Activated CD4-positive, alpha-beta T cell treated with anti-CD3 and anti-CD28 coated beads, Interleukin-2, amount 50 U/mL, for 4 hours (primary cell): ENCODE data around the gene FGF22.
"Not testable (repeated sequence)": the region's sequence is repeated elsewhere in the genome, so short reads cannot be mapped to it uniquely, and the experiment has no call there.

Experiments used
- DNase-seq, 2 experiments: peaks; one replicate each; pipeline ENCODE4 v3.0.0-alpha.2; 2020

FGF22 gene

DNA sequence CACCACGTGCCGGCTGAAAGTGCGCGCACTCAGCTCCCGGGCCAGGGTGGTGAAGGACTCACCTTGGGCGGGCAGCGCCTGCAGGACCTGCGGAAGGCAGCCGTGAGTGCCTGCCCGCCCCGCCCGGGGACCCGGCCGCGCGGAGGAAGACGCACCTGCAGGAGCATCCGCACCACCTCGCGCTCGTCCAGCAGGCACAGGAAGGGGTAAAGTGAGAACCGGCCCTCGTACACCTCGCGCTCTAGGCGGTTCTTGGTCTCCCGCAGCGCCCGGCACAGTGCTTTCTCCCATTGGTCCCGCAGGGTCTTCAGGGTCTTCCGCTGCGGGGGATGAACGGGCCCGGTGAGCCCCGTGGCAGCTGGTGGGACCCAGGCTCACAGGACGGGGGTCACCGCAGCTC lies 17.0 kb upstream of the FGF22 start:
- DNase-seq, result no peak

DNA sequence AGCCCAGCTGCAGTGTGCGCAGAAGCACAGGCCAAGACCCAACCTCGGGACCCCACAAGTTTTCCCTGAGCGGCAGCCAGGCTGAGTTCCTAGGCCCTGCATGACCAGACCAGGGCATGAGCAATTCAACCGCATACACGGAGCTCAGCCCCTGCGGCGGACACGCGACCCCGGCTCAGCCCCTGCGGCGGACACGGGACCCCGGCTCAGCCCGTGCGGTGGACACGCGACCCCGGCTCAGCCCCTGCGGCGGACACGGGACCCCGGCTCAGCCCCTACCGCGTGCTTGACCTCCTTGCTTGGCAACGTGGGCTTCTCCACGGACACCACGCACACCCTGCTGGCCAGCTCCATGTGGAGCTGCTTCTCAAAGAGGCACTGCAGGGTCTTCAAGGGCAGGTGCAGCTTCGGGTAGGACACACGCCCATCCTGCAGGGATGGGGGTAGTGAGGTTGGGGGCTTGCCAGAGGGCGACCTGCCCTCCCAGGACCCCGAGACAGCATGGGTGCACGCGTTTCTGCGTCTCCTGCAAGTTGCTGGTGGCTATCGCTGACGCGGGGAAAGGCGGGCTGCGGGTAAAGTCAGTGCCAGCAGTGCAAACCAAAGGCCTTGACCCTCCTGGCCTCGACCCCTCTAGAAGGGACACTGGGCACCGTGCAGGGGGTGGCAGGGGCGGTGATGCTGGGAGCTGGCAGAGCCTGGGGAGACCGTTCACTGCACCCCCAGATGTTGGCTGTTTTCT lies 16.3 kb upstream of the FGF22 start:
- no peak for DNase-seq

DNA sequence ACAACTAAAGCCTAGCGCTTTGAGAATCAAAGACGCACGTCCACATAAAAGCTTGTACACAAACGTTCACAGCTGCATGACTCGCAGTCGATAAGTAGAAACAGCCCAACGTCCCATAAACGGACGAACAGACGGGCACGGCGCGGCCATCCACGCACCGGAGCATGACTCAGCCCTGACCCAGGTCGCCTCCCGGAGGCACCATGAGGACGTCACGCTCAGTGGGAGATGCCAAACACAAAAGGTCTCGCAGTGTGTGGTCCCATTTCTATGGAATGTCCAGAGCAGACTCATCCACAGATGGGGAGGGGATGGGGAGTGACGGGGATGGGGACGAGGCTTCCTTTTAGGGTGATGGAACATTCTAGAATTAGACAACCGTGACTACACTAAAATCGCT lies 15.7 kb upstream of the FGF22 start:
- DNase-seq, result no peak

DNA sequence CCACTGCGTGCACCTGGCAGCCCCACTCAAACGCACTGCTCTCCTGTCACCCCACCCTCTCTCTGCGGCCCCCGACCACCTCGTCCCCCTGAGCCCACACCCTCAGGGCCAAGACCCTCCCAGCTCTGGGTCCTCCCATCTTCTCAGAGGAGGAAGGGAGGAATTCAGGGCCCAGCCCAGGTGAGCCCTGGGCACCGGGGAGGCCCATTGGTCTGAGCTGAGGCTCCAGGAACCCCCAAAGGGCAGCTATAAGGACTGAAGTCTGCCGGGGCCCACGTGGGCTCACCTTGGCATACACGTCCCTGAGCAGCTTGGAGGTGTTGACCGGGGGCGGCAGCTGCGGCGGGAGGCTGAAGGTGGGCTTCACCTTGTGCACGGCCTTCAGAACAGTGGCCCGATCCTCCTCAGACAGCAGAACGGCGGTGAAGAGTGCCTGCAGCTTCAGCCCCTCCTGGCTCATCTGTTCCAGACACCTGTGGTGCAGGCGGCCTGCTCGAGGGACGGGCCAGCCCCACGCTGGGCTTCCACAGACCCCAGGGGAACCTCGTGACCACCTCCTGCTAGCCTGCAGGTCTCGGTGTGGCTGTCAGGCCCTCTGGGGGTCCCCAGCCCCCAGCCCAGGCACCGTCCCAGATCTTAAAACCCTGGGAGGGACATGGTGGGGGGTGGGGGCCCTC lies 15.1 kb upstream of the FGF22 start:
- no peak for DNase-seq

DNA sequence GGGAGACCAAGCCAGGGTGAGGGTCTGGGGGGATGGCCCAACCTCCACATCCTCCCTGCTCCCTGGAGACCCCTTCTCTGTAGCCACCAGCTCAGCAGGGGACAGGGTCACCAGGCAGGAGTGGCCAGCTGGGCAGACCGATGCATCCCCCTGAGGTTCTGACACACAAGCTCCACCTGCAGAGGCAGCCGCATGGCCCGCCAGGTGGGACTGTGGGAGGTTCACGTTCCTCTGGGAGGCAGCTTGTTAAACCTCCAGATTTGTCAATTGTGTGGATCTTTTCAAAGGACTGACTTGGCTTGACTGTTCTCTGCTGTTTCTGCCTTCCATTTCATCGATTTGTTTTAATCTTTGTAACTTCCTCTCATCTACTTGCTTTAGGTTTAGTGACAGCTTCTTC lies 14.4 kb upstream of the FGF22 start:
- DNase-seq, result no peak

DNA sequence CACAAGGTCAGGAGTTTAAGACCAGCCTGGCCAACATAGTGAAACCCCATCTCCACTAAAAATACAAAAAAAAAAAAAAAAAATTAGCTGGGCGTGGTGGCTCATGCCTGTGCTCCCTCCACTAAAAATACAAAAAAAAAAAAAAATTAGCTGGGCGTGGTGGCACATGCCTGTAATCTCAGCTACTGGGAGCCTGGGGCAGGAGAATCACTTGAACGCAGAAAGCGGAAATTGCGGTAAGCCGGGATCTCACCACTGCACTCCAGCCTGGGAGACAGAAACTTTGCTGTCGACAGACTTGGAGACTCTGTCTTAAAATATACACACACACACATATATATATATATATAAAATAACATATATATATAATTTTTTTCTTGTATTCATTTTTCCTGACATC lies 13.1 kb upstream of the FGF22 start:
- DNase-seq, result not testable (repeated sequence)

DNA sequence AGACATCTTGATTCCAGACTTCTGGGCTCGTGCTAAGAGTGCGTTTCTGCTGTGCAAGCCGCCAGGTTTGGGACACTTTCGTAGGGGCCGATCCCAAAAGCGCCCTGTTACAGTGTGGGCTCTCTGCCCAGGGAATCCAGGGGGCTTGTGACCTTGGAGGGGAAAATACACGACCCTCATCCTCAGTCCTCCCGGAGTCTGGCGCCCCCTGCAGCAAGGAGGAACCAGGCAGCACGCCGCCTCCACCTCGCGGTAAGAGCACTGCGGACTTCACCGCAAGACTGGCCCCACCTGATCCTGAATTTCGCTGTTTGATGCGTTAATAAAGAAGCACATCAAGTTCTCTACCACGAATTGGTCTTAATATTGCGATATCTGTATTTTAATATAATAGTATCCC lies 11.5 kb upstream of the FGF22 start:
- DNase-seq, result no peak

DNA sequence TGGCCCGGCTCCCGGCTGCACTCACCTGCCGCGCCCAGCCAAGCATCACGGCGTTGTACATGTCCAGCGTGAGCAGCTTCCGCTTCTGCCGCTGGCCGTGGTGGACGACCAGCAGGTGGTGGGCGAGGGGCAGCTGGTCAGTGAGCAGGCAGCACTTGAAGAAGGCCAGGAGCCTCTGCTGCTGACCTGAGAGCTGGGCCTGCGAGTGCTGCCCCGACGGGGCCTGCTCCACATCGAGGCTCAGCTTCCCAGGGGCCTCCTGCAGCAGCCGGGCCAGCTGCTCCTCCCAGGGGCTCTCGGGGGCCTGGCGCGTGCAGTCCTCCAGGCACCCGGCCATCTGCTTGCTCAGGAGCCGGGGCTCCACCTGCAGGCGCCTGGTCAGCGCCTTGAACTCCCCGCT lies 10.2 kb upstream of the FGF22 start:
- not testable (repeated sequence) for DNase-seq

DNA sequence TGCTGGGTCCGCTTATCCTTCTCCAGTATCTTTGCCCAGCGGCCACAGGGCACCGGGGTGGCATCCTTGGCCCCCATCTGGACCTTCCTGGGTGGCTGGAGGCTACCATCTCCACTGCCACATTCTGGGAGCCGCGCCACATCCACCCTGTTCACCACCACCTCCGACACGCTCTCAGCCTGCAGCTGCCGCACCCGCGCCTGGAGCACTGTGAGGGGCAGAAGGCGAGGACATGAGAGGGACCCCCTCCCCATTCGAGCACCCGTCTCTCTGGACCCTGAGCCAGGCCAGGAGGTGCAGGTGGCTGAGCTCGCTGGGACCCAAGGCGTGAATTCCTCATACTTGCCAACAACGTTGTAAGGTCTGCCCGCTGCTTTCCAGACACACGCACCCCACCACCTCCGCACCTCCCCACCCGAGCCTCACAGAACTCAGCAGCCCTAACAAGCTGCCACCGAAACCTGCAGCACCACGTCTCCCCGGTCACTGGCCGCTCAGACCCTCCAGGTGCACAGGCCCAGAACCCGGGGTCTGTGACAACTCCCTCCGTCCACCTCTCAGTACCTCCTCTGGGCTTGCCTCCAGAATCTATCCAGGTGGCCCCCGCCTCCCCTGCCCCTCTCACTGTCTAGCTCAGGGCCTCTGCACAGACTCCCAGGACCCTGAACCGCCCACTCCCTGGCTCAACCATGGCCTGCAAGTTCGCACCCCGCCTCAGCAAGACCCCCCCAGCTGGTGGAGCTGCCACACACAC lies 9.5 kb upstream of the FGF22 start:
- DNase-seq, result no peak

DNA sequence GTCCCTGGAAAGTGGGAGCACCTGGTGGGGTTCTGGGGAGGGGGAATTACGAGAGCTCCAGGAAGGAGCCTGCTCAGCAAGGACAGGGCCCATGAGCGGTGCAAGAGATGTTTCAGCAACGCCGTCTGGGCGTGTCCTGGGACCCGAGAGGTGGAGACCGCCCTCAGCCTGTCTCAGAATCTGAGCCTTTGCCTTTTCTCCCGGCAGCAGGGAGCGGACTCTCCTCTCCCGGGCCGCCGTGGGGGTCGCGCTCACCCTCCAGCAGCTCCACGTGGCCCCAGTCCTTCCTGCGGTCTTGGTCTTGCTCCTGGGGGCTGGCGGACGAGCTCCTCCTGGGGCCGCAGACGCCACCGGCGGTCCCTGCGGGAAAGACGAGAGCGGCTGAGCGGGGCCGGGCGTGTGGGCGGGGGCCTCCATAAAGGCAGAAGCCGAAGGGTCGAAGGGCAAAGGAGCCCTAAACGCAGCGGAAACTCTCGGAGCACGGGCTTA lies 7.1 kb upstream of the FGF22 start:
- DNase-seq, result no peak

DNA sequence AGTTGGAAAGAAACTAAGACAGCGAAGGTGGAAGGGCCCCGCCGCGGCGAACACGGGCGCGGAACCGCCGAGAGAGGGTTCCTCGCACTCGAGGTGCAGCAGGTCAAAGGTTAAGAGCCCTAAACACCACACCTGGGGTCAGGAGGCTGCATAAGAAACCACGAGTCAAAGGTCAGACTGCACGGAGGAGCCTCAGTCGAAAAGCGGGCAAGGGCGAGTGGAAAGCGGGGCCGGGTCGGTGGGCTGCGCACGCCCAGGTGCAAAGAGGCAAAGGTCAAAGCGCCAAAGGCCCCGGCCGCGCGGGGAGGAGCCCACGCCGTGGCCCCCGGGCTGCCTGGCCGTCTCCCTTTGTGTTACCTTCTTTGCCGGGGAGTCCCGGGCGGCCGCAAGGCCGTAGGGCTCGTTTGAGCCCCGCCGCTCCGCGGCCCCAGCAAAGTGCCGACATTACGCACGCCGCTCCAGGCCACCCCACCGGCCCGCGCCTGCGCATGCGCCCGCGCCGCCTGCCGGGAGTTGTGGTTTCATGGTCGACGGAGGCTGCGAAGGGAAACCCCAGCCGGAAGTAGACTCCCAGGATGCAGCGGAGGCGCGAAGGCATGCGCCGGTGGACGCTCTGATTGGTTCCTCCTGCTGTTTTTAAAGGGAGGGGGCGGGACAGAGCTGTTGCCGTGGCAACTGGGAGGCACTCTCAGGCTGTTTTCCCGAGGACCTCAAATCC lies 6.5 kb upstream of the FGF22 start, which contains the start of gene POLRMT:
Gene POLRMT, minus strand, starts transcription at position 470 of the 718 bp plus-strand sequence. Its CDS starts 25 bp downstream, at position 445.
- peak; percentile 93 to 94 for DNase-seq

DNA sequence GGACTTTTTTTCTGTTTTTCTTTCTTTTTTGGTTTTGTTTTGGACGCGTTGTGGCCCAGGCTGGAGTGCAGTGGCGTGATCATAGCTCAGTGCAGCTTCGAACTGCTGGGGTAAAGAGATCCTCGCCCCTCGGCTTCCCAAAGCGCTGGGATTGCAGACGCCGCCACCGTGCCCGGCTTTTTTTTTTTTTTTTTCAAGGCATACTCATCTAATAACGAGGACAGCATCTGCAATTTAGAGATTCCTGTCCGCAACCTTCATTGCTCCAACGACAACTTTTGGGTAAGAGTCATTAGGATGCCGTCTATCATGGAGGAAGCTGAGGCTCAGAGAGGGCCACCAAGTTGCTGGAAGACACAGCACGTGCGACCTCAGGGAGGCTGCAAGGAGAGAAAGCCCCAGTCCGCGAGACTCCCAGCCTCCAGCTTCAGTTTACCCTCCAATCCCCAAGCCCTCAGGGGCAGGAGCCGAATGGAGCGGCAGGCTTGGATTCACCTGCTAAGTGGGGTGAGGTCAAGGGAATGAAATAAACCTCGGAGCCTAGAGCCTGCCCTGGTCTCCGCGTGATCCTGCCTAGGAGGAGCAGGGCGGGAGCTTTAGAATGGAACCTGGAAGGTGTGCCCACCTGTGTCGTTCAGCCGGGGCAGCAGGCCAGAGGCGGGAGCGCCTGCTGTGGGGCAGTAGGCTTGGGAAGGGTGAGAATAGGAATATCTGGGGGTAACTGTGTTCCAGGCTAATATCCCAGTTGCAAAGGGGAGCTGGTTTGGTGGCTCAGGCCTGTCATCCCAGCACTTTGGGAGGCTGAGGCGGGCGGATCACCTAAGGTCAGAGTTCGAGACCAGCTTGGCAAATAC lies 5.7 kb upstream of the FGF22 start:
- no peak for DNase-seq

DNA sequence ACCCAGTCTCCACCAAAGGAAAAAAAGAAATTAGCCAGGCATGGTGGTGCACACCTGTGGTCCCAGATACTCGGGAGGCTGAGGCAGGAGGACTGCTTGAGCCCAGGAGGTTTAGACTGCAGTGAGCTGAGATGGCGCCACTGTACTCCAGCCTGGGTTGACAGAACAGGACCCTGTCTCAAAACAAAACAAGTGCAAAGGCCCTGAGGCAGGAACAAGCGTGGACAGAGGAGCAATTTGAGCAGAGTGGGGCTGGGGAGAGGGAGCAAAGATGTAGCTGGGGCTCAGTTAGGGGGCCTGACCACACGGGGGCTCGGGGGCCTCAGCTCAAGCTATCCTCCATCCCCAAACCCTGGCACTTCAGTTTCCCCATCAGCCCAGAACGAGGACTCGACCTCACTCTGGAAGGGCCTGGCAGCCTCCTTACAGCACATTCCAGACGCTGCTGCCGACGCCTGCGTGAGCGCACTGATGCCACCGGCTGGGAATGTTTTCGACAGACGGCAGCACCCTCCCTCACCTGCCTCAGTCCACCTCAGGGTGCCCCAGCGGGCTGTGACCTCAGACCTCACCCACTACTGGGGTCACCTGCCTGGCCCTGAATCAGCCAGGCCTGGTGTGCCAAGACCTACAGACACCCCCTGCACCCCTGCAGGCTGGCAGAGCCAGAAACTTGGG lies 4.6 kb upstream of the FGF22 start:
- no peak for DNase-seq

DNA sequence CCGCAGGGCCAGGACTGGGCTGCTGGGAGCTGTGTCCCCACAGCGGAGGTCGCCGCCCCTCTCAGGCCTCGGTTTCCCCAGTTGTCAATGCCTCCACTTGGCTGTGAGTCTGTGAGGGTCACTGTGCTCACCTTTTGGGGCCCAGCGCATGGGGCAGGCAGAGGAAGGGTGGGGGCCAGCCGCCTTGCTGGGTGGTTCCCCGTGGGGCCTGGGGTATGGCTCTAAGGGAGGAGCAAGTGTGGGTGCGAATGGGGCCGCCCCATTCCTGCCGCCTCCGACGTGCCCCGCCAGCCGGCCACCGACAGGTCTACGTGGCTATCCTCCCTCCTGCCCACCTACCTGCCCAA lies 800 bp upstream of the FGF22 start:
- no peak for DNase-seq

DNA sequence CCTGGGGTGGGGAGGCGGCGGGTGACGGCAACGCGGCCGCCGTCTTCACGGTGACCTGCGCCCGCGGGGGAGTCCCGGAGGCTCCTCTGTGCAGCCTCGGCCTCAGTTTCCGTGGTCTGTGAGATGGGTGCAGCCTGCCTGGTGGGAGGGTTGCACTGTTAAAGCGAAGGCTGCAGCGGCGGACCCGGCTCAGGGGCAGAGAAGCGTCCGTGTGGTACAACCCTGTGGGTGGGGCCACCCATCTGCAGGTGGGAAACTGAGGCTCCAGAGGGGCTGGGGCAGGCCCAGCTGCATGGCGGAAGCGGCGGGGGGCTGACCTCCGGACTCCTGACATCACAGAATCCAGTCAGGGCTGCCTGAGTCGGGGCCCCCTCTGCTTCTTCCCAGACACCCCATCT lies 481 bp downstream of the FGF22 start:
- no peak for DNase-seq

DNA sequence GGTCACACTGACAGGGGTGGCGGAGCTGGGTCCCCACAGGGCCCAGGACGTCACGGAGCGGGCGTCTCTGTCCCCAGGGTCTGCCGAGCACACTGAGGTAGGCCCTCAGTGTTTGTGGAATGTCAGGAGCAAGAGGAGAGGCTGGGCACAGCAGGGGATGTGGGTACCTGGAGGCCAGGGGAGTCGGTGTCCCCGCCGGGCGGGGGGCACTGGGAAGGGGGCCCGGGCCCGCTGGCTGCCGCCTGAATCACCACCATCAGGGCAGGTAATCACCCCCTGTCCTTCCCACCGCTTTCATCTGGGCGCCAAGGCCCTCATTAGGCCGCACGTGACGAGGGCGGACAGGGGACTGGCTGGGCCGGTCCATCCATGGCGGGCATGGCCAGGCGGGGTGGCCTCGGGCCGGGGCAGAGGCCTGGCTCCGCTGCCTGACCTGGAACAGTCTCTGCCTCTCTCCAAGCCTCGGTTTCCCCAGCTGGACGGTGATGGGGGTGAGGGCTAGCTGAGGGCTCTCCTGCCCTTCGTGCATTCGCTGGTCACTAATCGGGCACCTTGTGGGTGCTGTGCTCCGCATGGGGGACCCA lies 1.0 kb downstream of the FGF22 start:
- no peak for DNase-seq

DNA sequence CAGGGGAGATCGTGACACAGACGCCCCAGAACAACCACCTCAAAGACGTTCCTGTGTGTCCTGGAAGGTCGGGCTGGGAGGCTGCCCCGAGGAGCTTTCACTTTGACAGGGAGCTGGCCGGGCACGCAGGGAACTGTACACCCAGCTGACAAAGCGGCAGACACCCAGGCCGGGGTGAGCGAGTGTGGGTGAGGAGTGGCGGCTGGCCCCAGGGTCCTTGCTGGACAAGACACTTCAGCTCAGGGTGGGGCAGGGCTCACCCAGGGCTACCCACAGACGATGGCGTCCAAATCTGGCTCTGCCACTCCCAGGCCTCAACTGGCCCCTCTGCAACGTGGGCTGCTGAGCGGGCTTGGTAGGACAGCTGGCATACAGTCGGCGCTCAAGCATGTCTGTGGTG lies 2.0 kb downstream of the FGF22 start:
- DNase-seq, result no peak

DNA sequence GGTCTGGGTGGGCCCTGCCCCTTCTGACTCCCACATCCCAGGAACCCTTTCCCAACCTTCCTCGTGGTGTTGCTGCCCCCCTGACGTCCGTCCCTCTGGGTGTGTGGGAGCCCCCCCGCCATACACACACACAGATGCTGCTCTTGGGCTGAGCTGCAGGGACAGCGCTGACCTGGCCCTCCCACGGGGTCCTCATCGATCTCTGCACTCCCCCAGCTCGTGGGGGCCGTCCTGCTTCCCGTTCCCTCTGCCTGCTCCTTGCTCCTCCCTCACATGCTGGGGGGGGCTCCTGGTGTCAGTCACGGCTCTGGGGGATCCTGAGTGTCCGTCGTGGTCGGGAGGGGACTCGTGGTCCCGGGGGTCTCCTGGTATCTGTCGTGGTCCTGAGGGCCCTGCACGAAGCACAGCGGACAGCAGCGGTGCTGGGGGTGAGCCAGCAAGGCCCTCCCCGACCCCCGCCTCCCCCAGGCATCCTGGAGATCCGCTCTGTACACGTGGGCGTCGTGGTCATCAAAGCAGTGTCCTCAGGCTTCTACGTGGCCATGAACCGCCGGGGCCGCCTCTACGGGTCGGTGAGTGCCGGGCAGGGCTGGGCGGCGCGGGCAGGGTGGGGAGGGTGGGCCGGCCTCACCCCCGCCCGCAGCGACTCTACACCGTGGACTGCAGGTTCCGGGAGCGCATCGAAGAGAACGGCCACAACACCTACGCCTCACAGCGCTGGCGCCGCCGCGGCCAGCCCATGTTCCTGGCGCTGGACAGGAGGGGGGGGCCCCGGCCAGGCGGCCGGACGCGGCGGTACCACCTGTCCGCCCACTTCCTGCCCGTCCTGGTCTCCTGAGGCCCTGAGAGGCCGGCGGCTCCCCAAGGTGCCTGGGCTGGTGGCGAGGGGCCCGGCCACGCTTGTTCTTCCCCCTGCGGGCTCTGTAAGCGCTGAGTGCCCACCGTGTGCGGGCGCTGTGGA lies 3.4 kb downstream of the FGF22 start:
- no peak for DNase-seq

DNA sequence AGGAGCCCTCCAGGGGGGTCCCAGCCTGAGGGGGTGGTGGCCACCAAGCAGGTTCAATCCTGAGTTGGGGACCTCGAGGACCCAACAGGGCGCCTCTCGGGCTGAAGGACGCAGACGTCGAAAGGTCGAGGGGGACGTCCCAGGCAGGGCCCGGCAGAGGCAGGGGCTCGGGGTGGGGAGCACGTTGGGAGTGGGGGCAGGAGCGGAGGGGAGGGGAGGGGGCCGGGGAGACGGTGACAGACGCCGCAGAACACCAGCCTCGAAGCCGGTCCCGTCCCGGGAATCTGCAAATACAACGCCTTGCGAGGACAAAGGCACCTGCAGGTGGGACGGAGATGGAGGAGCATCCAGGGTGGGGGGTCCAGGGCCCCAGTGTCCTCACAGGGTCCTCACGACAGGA lies 4.1 kb downstream of the FGF22 start:
- DNase-seq, result no peak

DNA sequence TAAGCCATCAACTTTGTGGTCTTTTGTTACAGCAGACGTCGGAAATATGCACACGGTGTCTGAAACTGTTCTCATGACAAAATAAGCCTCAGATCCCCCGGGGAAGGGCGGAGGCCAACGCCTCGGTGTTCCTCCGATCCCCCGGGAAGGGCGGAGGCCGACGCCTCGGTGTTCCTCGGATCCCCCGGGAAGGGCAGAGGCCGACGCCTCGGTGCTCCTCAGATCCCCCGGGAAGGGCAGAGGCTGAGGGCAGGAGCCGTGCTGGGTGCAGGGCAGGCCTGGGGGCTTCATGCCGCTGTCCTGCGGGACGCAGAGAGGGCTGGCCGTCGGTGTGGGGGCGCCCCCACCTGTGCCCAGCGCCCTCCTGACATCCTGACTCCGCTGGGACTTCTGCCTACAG lies 4.7 kb downstream of the FGF22 start:
- DNase-seq, result no peak
